PC-9 (cell line): Measurements from ENCODE around the gene LHX8. TPM values are rescaled to one million over a fixed set of nuclear protein-coding genes. Genes with fewer than 3 reads are reported as not detected.

Source experiments
- Bru-seq: library from RNA; stranded (reverse); fragments of 400-500 nt; gene quantifications from one replicate; lab custom pipeline; 2021; lab: Mats Ljungman, UMichigan
- BruChase-seq, 2 experiments: library from RNA; stranded (reverse); fragments of 400-500 nt; gene quantifications; one replicate each; lab custom pipeline; 2021; lab: Mats Ljungman, UMichigan
- BruUV-seq: library from RNA; stranded (reverse); fragments of 400-500 nt; replicated peaks from 2 replicates; lab custom pipeline; 2021; lab: Mats Ljungman, UMichigan
- CTCF ChIA-PET: fragments of 300-600 bp; sonication (Branson Sonifier 250); formaldehyde crosslinking; loops from one replicate; lab custom pipeline; 2022; ENCODE audit warnings: antibody characterized with exemption; lab: Charles Lee
- POLR2A ChIA-PET: fragments of 300-600 bp; sonication (Branson Sonifier 250); formaldehyde crosslinking; loops from one replicate; lab custom pipeline; 2022; ENCODE audit warnings: antibody characterized with exemption; ENCODE audit not compliant: unreplicated experiment; lab: Charles Lee
- DNase-seq, 2 experiments: peaks; one replicate each; pipeline versions ENCODE4 v3.0.0 to v3.0.0-alpha.2; 2015 to 2022; ENCODE audit warnings: mixed read lengths in 1 of 2
- H2AFZ ChIP-seq: fragments of 200-600 bp; sonication (generic); 2 replicates; pipeline ENCODE4 v1.8.1; 2017; ENCODE audit warnings: antibody characterized with exemption
- H3F3A ChIP-seq: fragments of 200-600 bp; sonication (generic); 2 replicates; pipeline ENCODE4 v1.8.1; 2017; ENCODE audit warnings: antibody characterized with exemption, mild to moderate bottlenecking, low read depth; ENCODE audit not compliant: insufficient read depth
- H3K27ac ChIP-seq: fragments of 200-600 bp; sonication (generic); 2 replicates; pipeline ENCODE4 v1.6.1; 2016; ENCODE audit warnings: mixed run types
- H3K27me3 ChIP-seq: fragments of 200-600 bp; sonication (generic); 2 replicates; pipeline ENCODE4 v1.6.1; 2016; ENCODE audit warnings: low read depth, mixed run types; ENCODE audit not compliant: insufficient read depth
- H3K36me3 ChIP-seq: fragments of 200-600 bp; sonication (generic); 2 replicates; pipeline ENCODE4 v1.6.1; 2016; ENCODE audit warnings: low read depth, mixed run types
- H3K4me1 ChIP-seq: fragments of 200-600 bp; sonication (generic); replicated peaks from 2 replicates; pipeline ENCODE4 v1.6.1; 2016; ENCODE audit warnings: mixed run types; ENCODE audit not compliant: insufficient read depth
- H3K4me2 ChIP-seq: fragments of 200-600 bp; sonication (generic); 2 replicates; pipeline ENCODE4 v1.6.1; 2017; ENCODE audit warnings: mixed run types
- H3K4me3 ChIP-seq: fragments of 200-600 bp; sonication (generic); 2 replicates; pipeline ENCODE4 v1.6.1; 2016; ENCODE audit warnings: mixed run types
- H3K79me2 ChIP-seq: fragments of 200-600 bp; sonication (generic); 2 replicates; pipeline ENCODE4 v1.6.1; 2017; ENCODE audit warnings: low read depth, mixed run types
- H3K9me2 ChIP-seq: fragments of 200-600 bp; sonication (generic); 2 replicates; pipeline ENCODE4 v1.8.1; 2017; ENCODE audit warnings: mild to moderate bottlenecking; ENCODE audit not compliant: insufficient read depth
- H3K9me3 ChIP-seq: fragments of 200-600 bp; sonication (generic); 2 replicates; pipeline ENCODE4 v1.8.1; 2016; ENCODE audit warnings: low read depth; ENCODE audit not compliant: insufficient read depth
- H4K20me1 ChIP-seq: fragments of 200-600 bp; sonication (generic); 2 replicates; pipeline ENCODE4 v1.8.1; 2017; ENCODE audit not compliant: insufficient read depth
- CTCF ChIP-seq: fragments of 200-600 bp; sonication (generic); conservative IDR thresholded peaks from 2 replicates; pipeline ENCODE4 v1.6.1; 2017; ENCODE audit warnings: mixed run types, antibody characterized with exemption, mild to moderate bottlenecking, moderate library complexity
- EZH2 ChIP-seq: fragments of 200-600 bp; sonication (generic); IDR thresholded peaks from 2 replicates; pipeline ENCODE4 v1.8.0; 2017; ENCODE audit warnings: antibody characterized with exemption, low read depth
- intact Hi-C: fragments of 100-400 bp; cut with micrococcal nuclease; formaldehyde crosslinking; loops from one replicate; pipeline ENCODE4 v1.10.0; 2022; ENCODE audit not compliant: unreplicated experiment
- long read RNA-seq: library from polyadenylated mRNA; stranded (forward); transcript quantifications from one replicate; pipeline ENCODE4 v2.0.0, GENCODE V29; 2022
- total RNA-seq: library from RNA; stranded (reverse); gene quantifications from 2 replicates; pipeline ENCODE4 v1.2.3, GENCODE V29; 2021

LHX8 gene
- not detected in 2 replicates for total RNA-seq
- Bru-seq, nascent RNA, result not detected
- BruChase-seq, experiment 1, labeled RNA remaining after a 2-hour chase, result not detected
- BruChase-seq, experiment 2, labeled RNA remaining after a 6-hour chase, result not detected
- long read RNA-seq, result 0 reads

- BruUV-seq, result no TSS peak
- no peak for TF ChIP-seq EZH2
- TF ChIP-seq CTCF, result no peak
- H3K9me3 ChIP-seq, result no peaks in the 10 kb centered on the region
- no peaks in the 10 kb centered on the region for H3F3A ChIP-seq
- H4K20me1 ChIP-seq, result no peaks in the 10 kb centered on the region
- no peaks in the 10 kb centered on the region for H3K36me3 ChIP-seq
- POLR2A ChIA-PET, result no interaction called here
- no peak for DNase-seq
- no peak within 1 kb of the TSS for H3K4me2 ChIP-seq
- no peak within 1 kb of the TSS for H2AFZ ChIP-seq
- H3K4me3 ChIP-seq, result no peak within 1 kb of the TSS
- CTCF ChIA-PET, result no interaction called here
- no peak within 1 kb of the TSS for H3K27ac ChIP-seq
- no peaks in the 10 kb centered on the region for H3K4me1 ChIP-seq
- peaks cover 12% of the 10 kb centered on the region; the same call in 1 of the 2 replicates for H3K27me3 ChIP-seq
- intact Hi-C loops, result no loop called here
- H3K79me2 ChIP-seq, result no peaks in the 10 kb centered on the region
- no peaks in the 10 kb centered on the region for H3K9me2 ChIP-seq
These were observed at the start of gene LHX8 for GRCh38 chr1:75133750-75134646. TSS of gene LHX8 (plus strand) at chr1:75134388. CDS start at chr1:75136615, 2,227 bp downstream.

GRCh38 chr1:75085931-75086330, 48.3 kb upstream of the LHX8 start:
- Histone ChIP-seq H3F3A (no peaks in the 10 kb centered on the region), H3K27me3 (no peaks in the 10 kb centered on the region), H3K36me3 (no peaks in the 10 kb centered on the region), H3K79me2 (no peaks in the 10 kb centered on the region), H2AFZ (no peak overlapping the region), H3K9me2 (no peaks in the 10 kb centered on the region; the same call in 1 of the 2 replicates), H3K9me3 (no peaks in the 10 kb centered on the region), H3K4me2 (no peak overlapping the region), H3K27ac (no peak overlapping the region), H3K4me3 (no peak overlapping the region), H4K20me1 (no peaks in the 10 kb centered on the region), H3K4me1 (no peaks in the 10 kb centered on the region)
- no TSS peak for BruUV-seq
- intact Hi-C loops, result no loop called here
- CTCF ChIA-PET, result no interaction called here
- no peak for DNase-seq
- no peak for TF ChIP-seq CTCF
- POLR2A ChIA-PET, result no interaction called here

- Histone ChIP-seq H3K79me2 (no peaks in the 10 kb centered on the region), H3K4me2 (no peak overlapping the region), H3K9me3 (no peaks in the 10 kb centered on the region), H3K27me3 (no peaks in the 10 kb centered on the region), H3K27ac (no peak overlapping the region), H3K4me1 (no peaks in the 10 kb centered on the region), H2AFZ (no peak overlapping the region), H3K36me3 (no peaks in the 10 kb centered on the region), H4K20me1 (no peaks in the 10 kb centered on the region), H3K9me2 (no peaks in the 10 kb centered on the region; the same call in 1 of the 2 replicates), H3K4me3 (no peak overlapping the region), H3F3A (no peaks in the 10 kb centered on the region)
- ChIA-PET POLR2A (no interaction called here), CTCF (no interaction called here)
- no TSS peak for BruUV-seq
- DNase-seq, result no peak
- intact Hi-C loops, result no loop called here
- no peak for TF ChIP-seq CTCF
- TF ChIP-seq EZH2, result no peak
These were observed 46.9 kb upstream of the LHX8 start for GRCh38 chr1:75087278-75087677.
